Measurements from ENCODE around the gene NUP107.

Gene NUP107

GRCh38 chr12:68775121-68775630, 88.4 kb downstream of the NUP107 start:
- DNase-seq, result no peak

DNA sequence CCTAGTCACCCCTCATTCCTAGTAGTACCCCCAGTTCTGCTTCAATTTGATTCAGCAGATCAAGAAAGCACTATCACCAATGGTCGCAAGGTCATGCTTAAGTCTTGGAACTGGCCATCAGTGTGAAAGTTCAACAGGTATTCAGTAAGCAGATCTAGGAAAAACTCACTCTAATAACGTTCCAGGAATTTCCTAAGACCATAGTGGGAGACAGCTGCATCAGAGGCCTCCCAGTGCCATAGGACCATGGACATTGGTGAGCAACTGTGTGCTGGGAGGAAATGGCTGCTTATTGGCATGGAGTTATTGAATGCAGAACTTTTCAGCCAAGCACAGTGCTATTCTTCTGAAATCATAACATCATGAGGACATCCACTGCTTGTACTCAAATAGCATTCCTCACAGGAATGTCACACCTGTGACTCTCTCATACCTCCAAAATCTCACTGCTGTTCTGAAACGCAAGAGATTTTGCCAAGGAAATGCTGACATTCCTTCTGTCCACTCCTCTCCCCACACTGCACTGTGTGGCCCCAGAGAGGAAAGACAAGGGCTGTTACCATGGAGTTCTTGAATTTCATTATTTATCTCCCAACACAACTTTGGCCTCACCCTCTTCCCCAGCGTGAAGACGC, 90.3 kb downstream of the NUP107 start:
- DNase-seq, result no peak

GRCh38 chr12:68779280-68779679, 92.5 kb downstream of the NUP107 start:
- no peak for DNase-seq

- DNase-seq, result no peak
Observed at GRCh38 chr12:68780731-68781130, 94.0 kb downstream of the NUP107 start.

DNA sequence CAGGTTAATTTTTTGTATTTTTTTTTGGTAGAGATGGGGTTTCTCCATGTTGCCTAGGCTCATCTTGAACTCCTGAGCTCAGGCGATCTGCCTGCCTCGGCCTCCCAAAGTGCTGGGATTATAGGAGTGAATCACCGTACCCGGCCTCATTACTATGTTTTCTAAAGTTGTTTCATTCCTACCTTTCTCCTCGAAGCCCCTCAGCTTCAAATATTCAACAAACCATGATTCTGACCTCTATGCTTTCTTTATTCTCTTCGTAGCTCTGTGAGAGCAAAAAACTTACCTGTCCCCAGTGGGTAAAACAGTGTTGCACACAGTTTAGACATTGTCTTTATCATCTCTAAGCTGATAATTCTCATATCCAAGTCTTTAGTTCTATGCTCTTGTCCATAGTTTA, 95.0 kb downstream of the NUP107 start:
- no peak for DNase-seq

GRCh38 chr12:68784015-68784414, 97.2 kb downstream of the NUP107 start:
- DNase-seq, result no peak

- no peak for DNase-seq
Observed at GRCh38 chr12:68785358-68785757, 98.6 kb downstream of the NUP107 start.

GRCh38 chr12:68785823-68786222, 99.0 kb downstream of the NUP107 start:
- DNase-seq, result no peak

GRCh38 chr12:68786929-68787328, 100.2 kb downstream of the NUP107 start:
- no peak for DNase-seq

GRCh38 chr12:68788554-68789143, 101.9 kb downstream of the NUP107 start:
- no peak for DNase-seq

GRCh38 chr12:68789144-68789878, 102.5 kb downstream of the NUP107 start:
- DNase-seq, result no peak

DNA sequence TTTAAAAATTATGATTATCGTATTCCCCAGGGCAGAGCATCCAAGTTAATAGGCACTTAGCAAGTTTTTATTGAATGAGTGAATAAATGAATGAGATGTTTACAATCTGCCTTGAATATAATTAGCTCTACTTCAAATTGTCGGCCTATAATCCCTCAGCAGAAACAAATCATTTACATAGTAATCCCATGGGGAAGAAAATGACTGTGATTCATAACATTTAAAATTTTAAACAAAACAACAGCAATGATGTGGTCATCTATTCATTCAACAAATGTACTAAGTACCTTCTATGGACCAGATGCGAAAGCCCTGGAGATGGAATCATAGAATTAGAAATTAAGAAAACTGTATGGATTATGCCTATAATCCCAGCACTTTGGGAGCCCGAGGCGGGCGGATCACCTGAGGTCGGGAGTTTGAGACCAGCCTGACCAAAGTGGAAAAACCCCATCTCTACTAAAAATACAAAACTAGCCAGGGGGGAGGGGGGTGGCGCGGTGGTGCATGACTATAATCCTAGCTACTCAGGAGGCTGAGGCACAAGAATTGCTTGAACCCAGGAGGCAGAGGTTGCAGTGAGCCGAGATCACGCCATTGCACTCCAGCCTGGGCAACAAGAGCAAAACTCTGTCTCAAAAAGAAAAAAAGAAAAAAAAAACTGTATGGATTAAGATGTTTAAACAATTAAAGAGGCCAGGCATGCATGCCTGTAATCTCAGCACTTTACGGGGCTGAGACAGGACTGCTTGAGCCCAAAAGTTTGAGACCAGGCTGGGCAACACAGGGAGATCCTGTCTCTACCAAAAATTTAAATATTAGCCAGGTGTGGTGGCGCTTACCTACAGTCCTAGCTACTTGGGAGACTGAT, 103.5 kb downstream of the NUP107 start:
- DNase-seq, result no peak

DNA sequence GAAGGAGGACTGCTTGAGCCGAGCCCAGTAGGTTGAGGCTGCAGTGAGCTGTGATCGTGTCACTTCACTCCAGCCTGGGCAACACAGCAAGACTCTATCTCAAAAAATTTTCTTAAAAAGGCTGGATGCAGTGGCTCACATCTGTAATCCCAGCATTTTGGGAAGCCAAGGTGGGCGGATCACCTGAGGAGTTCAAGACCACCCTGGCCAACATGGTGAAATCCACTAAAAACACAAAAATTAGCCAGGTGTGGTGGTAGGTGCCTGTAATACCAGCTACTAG, 104.1 kb downstream of the NUP107 start:
- DNase-seq, result no peak

DNA sequence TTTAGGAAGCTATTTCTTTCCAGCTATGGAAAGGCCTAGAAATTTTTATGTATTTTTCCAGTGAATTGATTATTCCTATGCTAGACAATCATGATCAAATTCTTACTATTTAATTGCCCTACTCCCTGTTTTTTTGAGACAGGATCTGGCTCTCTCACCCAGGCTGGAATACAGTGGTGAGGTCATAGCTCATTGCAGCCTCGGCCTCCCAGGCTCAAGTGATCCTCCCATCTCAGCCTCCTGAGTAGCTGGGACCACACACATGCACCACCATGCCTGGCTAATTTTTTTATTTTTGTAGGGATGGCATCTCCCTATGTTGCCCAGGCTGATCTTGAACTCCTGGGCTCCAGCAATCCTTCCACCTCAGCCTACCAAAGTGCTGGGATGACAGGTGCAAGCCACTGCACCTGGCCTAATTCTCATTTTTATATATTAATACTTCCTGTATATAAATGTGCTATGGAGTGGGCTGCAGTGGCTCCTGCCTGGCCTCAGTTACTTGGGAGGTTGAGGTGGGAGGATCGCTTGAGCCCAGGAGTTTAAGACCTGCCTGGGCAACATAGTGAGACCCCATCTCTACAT, 105.2 kb downstream of the NUP107 start:
- no peak for DNase-seq

DNA sequence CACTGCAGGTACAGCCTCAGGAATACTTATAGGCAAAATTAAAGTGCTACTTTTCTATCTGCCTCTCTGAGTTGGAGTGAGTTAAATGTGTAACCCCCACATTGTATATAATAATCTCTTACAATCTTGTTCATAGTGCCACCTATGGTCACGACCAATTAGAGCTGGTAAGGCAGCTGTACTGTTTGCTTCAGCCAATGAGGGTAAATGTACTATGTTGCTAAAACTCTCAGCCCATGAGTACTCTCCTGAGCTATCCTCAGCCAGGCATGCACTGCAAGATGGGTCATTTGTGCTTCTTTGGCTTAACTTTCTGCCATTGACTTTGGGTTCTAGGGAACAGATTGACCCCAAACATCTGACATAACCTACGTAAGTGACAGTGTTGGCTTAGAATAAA, 106.2 kb downstream of the NUP107 start:
- DNase-seq, result peak; percentile 66

GRCh38 chr12:68793436-68793835, 106.7 kb downstream of the NUP107 start:
- DNase-seq, result no peak

GRCh38 chr12:68793975-68794652, 107.3 kb downstream of the NUP107 start:
- no peak for DNase-seq

GRCh38 chr12:68794653-68795251, 108.0 kb downstream of the NUP107 start:
- DNase-seq, result no peak
